ENCODE measurements around the gene FAM124A. TPM values are rescaled to one million over a fixed set of nuclear protein-coding genes. Genes with fewer than 3 reads are reported as not detected.

FAM124A gene
- total and polyA plus RNA-seq, 2 donors (not counting 3 experiments of a cell fraction or from before 2014, with no cell fraction given), result 3.8 to 9.9 TPM

- Histone ChIP-seq H3K27ac (ENCODE audit: insufficient read depth, low read depth, low read length) (no peak overlapping the region), H2AFZ (ENCODE audit: low read depth, low read length) (no peak overlapping the region), H3K9me1 (replicated peaks; ENCODE audit: control insufficient read depth, extremely low read depth, insufficient read depth, low read length) (no peaks in the 10 kb centered on the region), H4K20me1 (replicated peaks; ENCODE audit: control insufficient read depth, extremely low read depth, insufficient read depth, low read length) (no peaks in the 10 kb centered on the region), H3K9ac (replicated peaks; ENCODE audit: extremely low read depth, insufficient read depth, low read length) (no peak overlapping the region), H3K27me3 (ENCODE audit: control insufficient read depth in 2 of 2, insufficient read depth in 2 of 2, low read length in 2 of 2) (no peaks in the 10 kb centered on the region), H3K4me3 (replicated peaks in 1 of 3; ENCODE audit: insufficient read depth in 1 of 3, low read depth in 1 of 3, low read length in 3 of 3) (no peak overlapping the region), H3K9me3 (replicated peaks; ENCODE audit: control insufficient read depth, insufficient read depth, low read length) (no peaks in the 10 kb centered on the region), H3K79me2 (ENCODE audit: control insufficient read depth, insufficient read depth, low read length) (no peaks in the 10 kb centered on the region), H3K4me1 (ENCODE audit: control insufficient read depth, extremely low read depth, insufficient read depth, low read length) (peaks cover 8% of the 10 kb centered on the region), H3K36me3 (ENCODE audit: control insufficient read depth in 2 of 2, extremely low read depth in 1 of 2, insufficient read depth in 2 of 2, low read length in 2 of 2) (no peaks in the 10 kb centered on the region), H3K4me2 (ENCODE audit: insufficient read depth, low read length) (no peak overlapping the region)
- CTCF ChIA-PET, result no interaction called here
- intact Hi-C loops (cut with micrococcal nuclease) (no loop called here), dilution Hi-C loops (cut with MboI; ENCODE audit: extremely low pct_ligation_motif_present, low sequenced_read_pairs) (no loop called here)
- TF ChIP-seq POLR2AphosphoS5 (IDR thresholded peaks at IDR 0.05; ENCODE audit: insufficient read depth, low read depth, low read length), result no peak
- TF ChIP-seq JUN (IDR thresholded peaks at IDR 0.05; ENCODE audit: borderline replicate concordance, insufficient read depth, insufficient read length, low read depth), result no peak
- no peak for TF ChIP-seq POLR2A (IDR thresholded peaks at IDR 0.05; ENCODE audit: low read depth, low read length)
- no peak for TF ChIP-seq MAX (IDR thresholded peaks at IDR 0.05; ENCODE audit: insufficient read depth, insufficient read length)
- TF ChIP-seq MYC (IDR thresholded peaks at IDR 0.05; ENCODE audit: low read depth, low read length), result no peak
- TF ChIP-seq FOS (IDR thresholded peaks at IDR 0.05; ENCODE audit: borderline replicate concordance, insufficient read depth, low read length), result no peak
- TF ChIP-seq GATA2 (IDR thresholded peaks at IDR 0.05; ENCODE audit: insufficient read depth, insufficient read length, low read depth, low read length), result no peak
- no peak for TF ChIP-seq CTCF (IDR thresholded peaks at IDR 0.05; ENCODE audit: extremely low read depth in 1 of 2, insufficient read depth in 1 of 2, low read depth in 1 of 2, low read length in 2 of 2)
- TF ChIP-seq EZH2 (IDR thresholded peaks at IDR 0.05; ENCODE audit: borderline replicate concordance, low read depth, low read length, severe bottlenecking), result no peak
- no TSS peak for BruUV-seq (replicated peaks)
- POLR2A ChIA-PET, result no interaction called here
- FAIRE-seq (no peak), DNase-seq (ENCODE audit: low read depth, low spot score) (no peak)
These were observed 30.5 kb upstream of the FAM124A start for GRCh38 chr13:51191743-51192142.

All from endothelial cell of umbilical vein (primary cell).